GM23338 (cell line): ENCODE data around the gene PTPN7. TPM values are rescaled to one million over a fixed set of nuclear protein-coding genes. Genes with fewer than 3 reads are reported as not detected.
"Not testable (repeated sequence)": the region's sequence is repeated elsewhere in the genome, so short reads cannot be mapped to it uniquely, and the experiment has no call there.

Source experiments
- ATAC-seq: fragments of 200-7000 bp; cut with Tn5 transposase; 3 replicates; pipeline ENCODE4 v1.9.1; 2020
- DNase-seq: peaks from one replicate; pipeline ENCODE4 v3.0.0-alpha.2; 2015; ENCODE audit warnings: low spot score
- H2AFZ ChIP-seq: fragments of 200-600 bp; sonication (generic); 2 replicates; pipeline ENCODE4 v1.8.0; 2016; ENCODE audit warnings: antibody characterized with exemption, mild to moderate bottlenecking, moderate library complexity
- H3F3A ChIP-seq: fragments of 200-600 bp; sonication (generic); replicated peaks from 2 replicates; pipeline ENCODE4 v1.8.0; 2017; ENCODE audit warnings: antibody characterized with exemption, mixed run types, low read depth
- H3K27ac ChIP-seq: fragments of 200-600 bp; sonication (generic); 2 replicates; pipeline ENCODE4 v1.6.1; 2016; ENCODE audit warnings: low read depth
- H3K27me3 ChIP-seq: fragments of 200-600 bp; sonication (generic); 2 replicates; pipeline ENCODE4 v1.8.0; 2016; ENCODE audit warnings: mild to moderate bottlenecking, mixed run types, moderate library complexity; ENCODE audit not compliant: insufficient read depth
- H3K36me3 ChIP-seq: fragments of 200-600 bp; sonication (generic); 2 replicates; pipeline ENCODE4 v1.8.0; 2016; ENCODE audit warnings: mild to moderate bottlenecking; ENCODE audit not compliant: insufficient read depth
- H3K4me1 ChIP-seq: fragments of 200-600 bp; sonication (generic); 2 replicates; pipeline ENCODE4 v1.8.0; 2016; ENCODE audit warnings: mild to moderate bottlenecking, moderate library complexity; ENCODE audit not compliant: insufficient read depth
- H3K4me2 ChIP-seq: fragments of 200-600 bp; sonication (generic); 2 replicates; pipeline ENCODE4 v1.7.1; 2017; ENCODE audit warnings: mixed run types
- H3K4me3 ChIP-seq: fragments of 200-600 bp; sonication (generic); 2 replicates; pipeline ENCODE4 v1.6.1; 2016; ENCODE audit warnings: mixed run types
- H3K79me2 ChIP-seq: fragments of 200-600 bp; sonication (generic); replicated peaks from 2 replicates; pipeline ENCODE4 v1.8.0; 2017; ENCODE audit warnings: mild to moderate bottlenecking; ENCODE audit not compliant: insufficient read depth
- H3K9me2 ChIP-seq: fragments of 200-600 bp; sonication (generic); 2 replicates; pipeline ENCODE4 v1.8.0; 2017; ENCODE audit not compliant: insufficient read depth
- H4K20me1 ChIP-seq: fragments of 200-600 bp; sonication (generic); replicated peaks from 2 replicates; pipeline ENCODE4 v1.8.0; 2017; ENCODE audit warnings: mild to moderate bottlenecking; ENCODE audit not compliant: insufficient read depth
- H3K27ac Mint-ChIP-seq: 2 replicates; pipeline ENCODE4 v1.8.0; 2020; ENCODE audit warnings: inconsistent platforms, mild to moderate bottlenecking, moderate library complexity, mixed read lengths
- H3K27me3 Mint-ChIP-seq: 3 replicates; pipeline ENCODE4 v1.8.0; 2022; ENCODE audit warnings: low read depth, mild to moderate bottlenecking, moderate library complexity, mixed read lengths, inconsistent platforms; ENCODE audit not compliant: insufficient read depth, poor library complexity
- H3K36me3 Mint-ChIP-seq: 3 replicates; pipeline ENCODE4 v1.8.0; 2021; ENCODE audit warnings: low read depth, mild to moderate bottlenecking, inconsistent platforms, moderate library complexity, mixed read lengths
- H3K4me1 Mint-ChIP-seq: 3 replicates; pipeline ENCODE4 v1.8.0; 2020; ENCODE audit warnings: mild to moderate bottlenecking, inconsistent platforms, mixed read lengths
- H3K4me3 Mint-ChIP-seq: 3 replicates; pipeline ENCODE4 v1.8.0; 2021; ENCODE audit warnings: moderate library complexity, mild to moderate bottlenecking, inconsistent platforms, mixed read lengths
- H3K9me3 Mint-ChIP-seq: 3 replicates; pipeline ENCODE4 v1.8.0; 2020; ENCODE audit warnings: moderate library complexity, mild to moderate bottlenecking, inconsistent platforms, mixed read lengths
- CREB1 ChIP-seq: fragments of 250-450 bp; sonication (Bioruptor Pico); IDR thresholded peaks from 2 replicates; pipeline ENCODE4 v1.5.0; 2020; ENCODE audit warnings: low read depth, mild to moderate bottlenecking, moderate library complexity
- CTCF ChIP-seq, 2 experiments: fragments of 200-600 bp in 1 of 2; sonication (generic) in 1 of 2; conservative IDR thresholded peaks; 2 replicates each; pipeline versions ENCODE4 v1.5.1 to v1.6.1; 2016 to 2017; ENCODE audit warnings: antibody characterized with exemption in 2 of 2, low read depth in 2 of 2, mild to moderate bottlenecking in 2 of 2, moderate library complexity in 1 of 2
- EZH2 ChIP-seq: fragments of 200-600 bp; sonication (generic); IDR thresholded peaks from one replicate; pipeline ENCODE4 v1.8.0; 2017; ENCODE audit warnings: antibody characterized with exemption, mild to moderate bottlenecking, low read depth; ENCODE audit not compliant: unreplicated experiment
- EZH2phosphoT487 ChIP-seq: fragments of 200-600 bp; sonication (generic); IDR thresholded peaks from one replicate; pipeline ENCODE4 v1.8.1; 2018; ENCODE audit warnings: antibody characterized with exemption; ENCODE audit not compliant: unreplicated experiment
- JUNB ChIP-seq: IDR thresholded peaks from one replicate; pipeline ENCODE4 v1.6.1; 2016; ENCODE audit warnings: antibody characterized with exemption; ENCODE audit not compliant: unreplicated experiment
- NANOG ChIP-seq: IDR thresholded peaks from 2 replicates; pipeline ENCODE4 v1.6.1; 2016; ENCODE audit warnings: antibody characterized with exemption, borderline replicate concordance
- POLR2AphosphoS5 ChIP-seq: IDR thresholded peaks from 2 replicates; pipeline ENCODE4 v1.6.1; 2016; ENCODE audit warnings: antibody characterized with exemption, low read depth
- REST ChIP-seq: IDR thresholded peaks from one replicate; pipeline ENCODE4 v1.6.1; 2018; ENCODE audit warnings: antibody characterized with exemption; ENCODE audit not compliant: unreplicated experiment
- STAT1 ChIP-seq: IDR thresholded peaks from one replicate; pipeline ENCODE4 v1.6.1; 2016; ENCODE audit warnings: antibody characterized with exemption; ENCODE audit not compliant: unreplicated experiment
- ZNF331 ChIP-seq: fragments of 250-450 bp; sonication (Bioruptor Pico); IDR thresholded peaks from 2 replicates; pipeline ENCODE4 v1.5.0; 2020; ENCODE audit warnings: low read depth, mild to moderate bottlenecking, moderate library complexity
- polyA plus RNA-seq: library from polyadenylated mRNA; unstranded; fragments of >200 nt; fragmentation: Nextera tagmentation; extraction: Ambion mirVana; gene quantifications from 2 replicates; pipeline ENCODE4 v1.2.1, GENCODE V29; 2016
- total RNA-seq: library from RNA; depleted of rRNA; stranded (reverse); fragments of >200 nt; shearing (Covaris generic); gene quantifications from 2 replicates; pipeline ENCODE4 v1.2.3, GENCODE V29; 2014

PTPN7 gene
- total and polyA plus RNA-seq, 2 experiments from 2014 or later, result not detected

- ATAC-seq (peak; percentile 74), DNase-seq (peak; percentile 88)
- H3K4me1 Mint-ChIP-seq, result peaks cover 3% of the 10 kb centered on the region; the same call in 1 of the 3 replicates
- peak overlapping the region; percentile 75 for H3K4me3 Mint-ChIP-seq
- H3K27ac Mint-ChIP-seq, result no peak overlapping the region
- Histone ChIP-seq H3F3A (0 out of 2 replicates have a peak, but pooled peaks cover 2% of the 10 kb centered on the region), H2AFZ (0 out of 2 replicates have a peak overlapping the region, but pooled peaks have one; percentile 80), H3K36me3 (no peaks in the 10 kb centered on the region), H3K27ac (no peak overlapping the region), H3K79me2 (no peaks in the 10 kb centered on the region), H3K27me3 (peaks cover 34% of the 10 kb centered on the region), H3K4me2 (peak overlapping the region; percentile 82), H3K4me1 (peaks cover 4% of the 10 kb centered on the region; the same call in 1 of the 2 replicates), H4K20me1 (no peaks in the 10 kb centered on the region), H3K4me3 (peak overlapping the region; percentile 57), H3K9me2 (no peaks in the 10 kb centered on the region)
- TF ChIP-seq STAT1 (no peak), CREB1 (no peak), CTCF (conservative IDR thresholded peaks at IDR 0.05; ENCODE audit: low read depth in 2 of 2) (peak; percentile 74 to 90)
- no peaks in the 10 kb centered on the region for H3K36me3 Mint-ChIP-seq
- H3K27me3 Mint-ChIP-seq, result peaks cover 31% of the 10 kb centered on the region
- 0 out of 3 replicates have a peak, but pooled peaks cover 3% of the 10 kb centered on the region for H3K9me3 Mint-ChIP-seq
These were observed 32.6 kb upstream of the PTPN7 start for GRCh38 chr1:202192770-202193613.

GRCh38 chr1:202191391-202191790 is 31.0 kb upstream of the PTPN7 start:
- not testable (repeated sequence) for H3F3A ChIP-seq, H3K4me3 Mint-ChIP-seq, H3K27ac Mint-ChIP-seq, H3K27ac ChIP-seq, ATAC-seq, H2AFZ ChIP-seq, H3K79me2 ChIP-seq, H3K36me3 Mint-ChIP-seq, H3K9me3 Mint-ChIP-seq, H3K36me3 ChIP-seq, H4K20me1 ChIP-seq, DNase-seq, H3K4me3 ChIP-seq, H3K4me1 Mint-ChIP-seq, H3K4me2 ChIP-seq, H3K4me1 ChIP-seq, H3K9me2 ChIP-seq
- H3K27me3 Mint-ChIP-seq, result peaks cover 36% of the 10 kb centered on the region
- peaks cover 34% of the 10 kb centered on the region for H3K27me3 ChIP-seq

- no peak overlapping the region for H3K4me2 ChIP-seq
- Mint-ChIP-seq H3K9me3 (0 out of 3 replicates have a peak, but pooled peaks cover 3% of the 10 kb centered on the region), H3K4me3 (no peak overlapping the region), H3K4me1 (peaks cover 3% of the 10 kb centered on the region; the same call in 2 of the 3 replicates), H3K27ac (no peak overlapping the region), H3K36me3 (no peaks in the 10 kb centered on the region), H3K27me3 (peaks cover 28% of the 10 kb centered on the region)
- ATAC-seq (no peak; the same call in 2 of the 3 replicates), DNase-seq (no peak)
- H4K20me1 ChIP-seq, result no peaks in the 10 kb centered on the region
- H3K27ac ChIP-seq, result no peak overlapping the region
- H3K36me3 ChIP-seq, result no peaks in the 10 kb centered on the region
- H3K9me2 ChIP-seq, result no peaks in the 10 kb centered on the region
- 0 out of 2 replicates have a peak, but pooled peaks cover 2% of the 10 kb centered on the region for H3F3A ChIP-seq
- no peaks in the 10 kb centered on the region for H3K79me2 ChIP-seq
- H3K4me3 ChIP-seq, result no peak overlapping the region
- no peak overlapping the region for H2AFZ ChIP-seq
- H3K4me1 ChIP-seq, result peaks cover 4% of the 10 kb centered on the region; the same call in 1 of the 2 replicates
- peaks cover 26% of the 10 kb centered on the region for H3K27me3 ChIP-seq
- no peak for TF ChIP-seq POLR2AphosphoS5
- no peak for TF ChIP-seq STAT1
- TF ChIP-seq ZNF331, result no peak
- no peak for TF ChIP-seq CREB1
- no peak for TF ChIP-seq EZH2
- TF ChIP-seq JUNB, result no peak
- TF ChIP-seq NANOG, result no peak
- no peak for TF ChIP-seq EZH2phosphoT487
- TF ChIP-seq REST, result no peak
These were observed 29.7 kb upstream of the PTPN7 start for GRCh38 chr1:202189918-202190715.
